Fibroblast of lung (primary cell): ENCODE measurements around the gene PTGDS. TPM values are rescaled to one million over a fixed set of nuclear protein-coding genes. Genes with fewer than 3 reads are reported as not detected.

Source experiments
- DNase-seq, 2 donors: peaks; one replicate each; pipeline versions ENCODE4 v3.0.0 to v3.0.0-alpha.2; 2010; ENCODE audit warnings: low read depth in 2 of 2
- H2AFZ ChIP-seq: 2 replicates; pipeline ENCODE4 v1.5.1; 2012; ENCODE audit warnings: low read length, control low read depth, inconsistent platforms
- H3K27ac ChIP-seq: 2 replicates; pipeline ENCODE4 v1.5.1; 2011; ENCODE audit warnings: low read length, control low read depth; ENCODE audit not compliant: insufficient read depth
- H3K27me3 ChIP-seq: 2 replicates; pipeline ENCODE4 v1.5.1; 2011; ENCODE audit warnings: mild to moderate bottlenecking, low read length; ENCODE audit not compliant: control insufficient read depth, insufficient read depth
- H3K36me3 ChIP-seq: 2 replicates; pipeline ENCODE4 v1.5.1; 2011; ENCODE audit warnings: low read length; ENCODE audit not compliant: control insufficient read depth, insufficient read depth
- H3K4me1 ChIP-seq: 2 replicates; pipeline ENCODE4 v1.5.1; 2011; ENCODE audit warnings: low read length; ENCODE audit not compliant: control insufficient read depth, insufficient read depth; ENCODE audit errors: extremely low read depth
- H3K4me2 ChIP-seq: 2 replicates; pipeline ENCODE4 v1.5.1; 2011; ENCODE audit warnings: low read length, control low read depth; ENCODE audit not compliant: insufficient read depth; ENCODE audit errors: extremely low read depth
- H3K4me3 ChIP-seq, 4 experiments: fragments of 200-600 bp in 1 of 4; sonication (generic) in 1 of 4; replicated peaks in 1 of 4; 2 replicates each; pipeline ENCODE4 v1.5.1; 2011 to 2016; ENCODE audit warnings: low read length in 4 of 4, low read depth in 3 of 4, mild to moderate bottlenecking in 3 of 4, control low read depth in 2 of 4, inconsistent platforms in 1 of 4, mixed read lengths in 1 of 4; ENCODE audit not compliant: insufficient read depth in 1 of 4; ENCODE audit errors: control extremely low read depth in 1 of 4
- H3K79me2 ChIP-seq: 2 replicates; pipeline ENCODE4 v1.5.1; 2012; ENCODE audit warnings: mild to moderate bottlenecking, low read length, inconsistent platforms; ENCODE audit not compliant: control insufficient read depth, insufficient read depth
- H3K9ac ChIP-seq: 2 replicates; pipeline ENCODE4 v1.5.1; 2011; ENCODE audit warnings: mild to moderate bottlenecking, low read length, control low read depth; ENCODE audit not compliant: insufficient read depth
- H3K9me3 ChIP-seq: 2 replicates; pipeline ENCODE4 v1.5.1; 2012; ENCODE audit warnings: low read depth, low read length; ENCODE audit not compliant: control insufficient read depth, insufficient read depth
- H4K20me1 ChIP-seq: 2 replicates; pipeline ENCODE4 v1.5.1; 2011; ENCODE audit warnings: low read length; ENCODE audit not compliant: control insufficient read depth, insufficient read depth; ENCODE audit errors: extremely low read depth
- CTCF ChIP-seq, 2 donors: IDR thresholded peaks in 1 of 2; conservative IDR thresholded peaks in 1 of 2; 1 replicate in 1 of 2; 2 replicates in 1 of 2; pipeline ENCODE4 v1.5.1; 2011 to 2012; ENCODE audit warnings: low read length in 2 of 2, control low read depth in 1 of 2, inconsistent platforms in 1 of 2, low read depth in 1 of 2, mild to moderate bottlenecking in 1 of 2
- EZH2 ChIP-seq: IDR thresholded peaks from 2 replicates; pipeline ENCODE4 v1.5.1; 2012; ENCODE audit warnings: low read length, control low read depth, mild to moderate bottlenecking; ENCODE audit errors: missing control alignments
- polyA plus RNA-seq, 2 donors: library from polyadenylated mRNA; depleted of rRNA in 1 of 2; stranded (reverse) in 1 of 2; unstranded in 1 of 2; fragments of >200 nt; gene quantifications; 2 replicates each; pipeline ENCODE4 v1.2.1, GENCODE V29; 2011 to 2012; ENCODE audit warnings: missing spikeins in 1 of 2
- total RNA-seq: library from RNA; depleted of rRNA; stranded (reverse); fragments of >200 nt; gene quantifications from 2 replicates; pipeline ENCODE4 v1.2.1, GENCODE V29; 2014

PTGDS gene
- total and polyA plus RNA-seq, 2 donors (not counting 1 experiment from before 2014, with no cell fraction given) = 4.9 to 90.3 TPM

- TF ChIP-seq EZH2 = no peak
- TF ChIP-seq CTCF (conservative IDR thresholded peaks at IDR 0.05 in 1 of 2, IDR thresholded peaks at IDR 0.05 in 1 of 2; ENCODE audit: low read depth in 1 of 2, low read length in 2 of 2) = no peak
- H3K4me1 ChIP-seq = no peaks in the 10 kb centered on the region
- H3K9ac ChIP-seq = no peak overlapping the region
- H3K4me2 ChIP-seq = no peak overlapping the region
- H3K4me3 ChIP-seq = no peak overlapping the region
- no peak overlapping the region for H3K27ac ChIP-seq
- H3K27me3 ChIP-seq = no peaks in the 10 kb centered on the region
- H4K20me1 ChIP-seq = no peaks in the 10 kb centered on the region
- no peak overlapping the region for H2AFZ ChIP-seq
- peaks cover 23% of the 10 kb centered on the region for H3K36me3 ChIP-seq
- no peaks in the 10 kb centered on the region for H3K9me3 ChIP-seq
- DNase-seq = no peak
- H3K79me2 ChIP-seq = peaks cover 3% of the 10 kb centered on the region
These were observed 40.6 kb upstream of the PTGDS start for GRCh38 chr9:136936645-136937170.

- Histone ChIP-seq H3K4me3 (no peak overlapping the region), H4K20me1 (no peaks in the 10 kb centered on the region), H3K4me1 (no peaks in the 10 kb centered on the region), H2AFZ (no peak overlapping the region), H3K27me3 (no peaks in the 10 kb centered on the region), H3K9me3 (no peaks in the 10 kb centered on the region), H3K9ac (no peak overlapping the region), H3K36me3 (peaks cover 29% of the 10 kb centered on the region), H3K4me2 (no peak overlapping the region), H3K27ac (no peak overlapping the region), H3K79me2 (peaks cover 7% of the 10 kb centered on the region)
- DNase-seq = no peak
- no peak for TF ChIP-seq CTCF (conservative IDR thresholded peaks at IDR 0.05 in 1 of 2, IDR thresholded peaks at IDR 0.05 in 1 of 2; ENCODE audit: low read depth in 1 of 2, low read length in 2 of 2)
- no peak for TF ChIP-seq EZH2
These were observed 39.9 kb upstream of the PTGDS start for GRCh38 chr9:136937186-136938001.

GRCh38 chr9:136939431-136939995, 37.8 kb upstream of the PTGDS start:
- peaks cover 38% of the 10 kb centered on the region for H3K36me3 ChIP-seq
- peaks cover 2% of the 10 kb centered on the region for H3K4me1 ChIP-seq
- DNase-seq = no peak
- no peak overlapping the region for H2AFZ ChIP-seq
- no peak overlapping the region for H3K27ac ChIP-seq
- no peaks in the 10 kb centered on the region for H3K27me3 ChIP-seq
- H3K9me3 ChIP-seq = no peaks in the 10 kb centered on the region
- H3K79me2 ChIP-seq = peaks cover 23% of the 10 kb centered on the region
- H3K4me2 ChIP-seq = no peak overlapping the region
- H4K20me1 ChIP-seq = no peaks in the 10 kb centered on the region
- TF ChIP-seq EZH2 (no peak), CTCF (conservative IDR thresholded peaks at IDR 0.05 in 1 of 2, IDR thresholded peaks at IDR 0.05 in 1 of 2; ENCODE audit: low read depth in 1 of 2, low read length in 2 of 2) (no peak)
- H3K4me3 ChIP-seq = no peak overlapping the region
- H3K9ac ChIP-seq = no peak overlapping the region
